ENCODE data around the gene BCKDHB. TPM values are rescaled to one million over a fixed set of nuclear protein-coding genes. Genes with fewer than 3 reads are reported as not detected.

The BCKDHB gene
- total RNA-seq, 6 experiments from 2014 or later = 16.7 to 20.2 (median 18.7) TPM

- Mint-ChIP-seq H3K27ac (no peak overlapping the region), H3K27me3 (ENCODE audit: insufficient read depth) (no peaks in the 10 kb centered on the region), H3K36me3 (ENCODE audit: low read depth) (no peaks in the 10 kb centered on the region), H3K4me3 (no peak overlapping the region), H3K4me1 (ENCODE audit: low read depth) (peaks cover 24% of the 10 kb centered on the region), H3K9me3 (no peaks in the 10 kb centered on the region)
- TF ChIP-seq CTCF (IDR thresholded peaks at IDR 0.05) = no peak
- no peak for DNase-seq
Measured at GRCh38 chr6:80251321-80251720, 144.8 kb downstream of the BCKDHB start.

- TF ChIP-seq CTCF (IDR thresholded peaks at IDR 0.05) = no peak
- Mint-ChIP-seq H3K36me3 (ENCODE audit: low read depth) (no peaks in the 10 kb centered on the region), H3K4me1 (ENCODE audit: low read depth) (peaks cover 18% of the 10 kb centered on the region), H3K4me3 (no peak overlapping the region), H3K9me3 (no peaks in the 10 kb centered on the region), H3K27ac (no peak overlapping the region), H3K27me3 (ENCODE audit: insufficient read depth) (no peaks in the 10 kb centered on the region)
- no peak for DNase-seq
Measured at GRCh38 chr6:80254716-80255115, 148.2 kb downstream of the BCKDHB start.

- Mint-ChIP-seq H3K36me3 (ENCODE audit: low read depth) (no peaks in the 10 kb centered on the region), H3K9me3 (no peaks in the 10 kb centered on the region), H3K4me3 (no peak overlapping the region), H3K4me1 (ENCODE audit: low read depth) (no peaks in the 10 kb centered on the region), H3K27ac (no peak overlapping the region), H3K27me3 (ENCODE audit: insufficient read depth) (no peaks in the 10 kb centered on the region; the same call in 1 of the 2 replicates)
- no peak for DNase-seq
- TF ChIP-seq CTCF (IDR thresholded peaks at IDR 0.05) = no peak
Measured at GRCh38 chr6:80256691-80257090, 150.2 kb downstream of the BCKDHB start.

- H3K4me1 Mint-ChIP-seq (ENCODE audit: low read depth) = no peaks in the 10 kb centered on the region
- H3K4me3 Mint-ChIP-seq = no peak overlapping the region
- no peaks in the 10 kb centered on the region for H3K36me3 Mint-ChIP-seq (ENCODE audit: low read depth)
Measured at GRCh38 chr6:80259118-80259517, 152.6 kb downstream of the BCKDHB start.

GRCh38 chr6:80263585-80263984 lies 157.1 kb downstream of the BCKDHB start:
- DNase-seq = no peak
- no peak for TF ChIP-seq CTCF (IDR thresholded peaks at IDR 0.05)
- Mint-ChIP-seq H3K4me3 (no peak overlapping the region), H3K4me1 (ENCODE audit: low read depth) (no peaks in the 10 kb centered on the region), H3K27ac (no peak overlapping the region), H3K9me3 (no peaks in the 10 kb centered on the region), H3K36me3 (ENCODE audit: low read depth) (peaks cover 4% of the 10 kb centered on the region; the same call in 1 of the 2 replicates), H3K27me3 (ENCODE audit: insufficient read depth) (no peaks in the 10 kb centered on the region; the same call in 1 of the 2 replicates)

More at GRCh38 chr6:80259118-80259517, 152.6 kb downstream of the BCKDHB start:
- Mint-ChIP-seq H3K27me3 (ENCODE audit: insufficient read depth) (no peaks in the 10 kb centered on the region; the same call in 1 of the 2 replicates), H3K27ac (no peak overlapping the region), H3K9me3 (no peaks in the 10 kb centered on the region)
- no peak for TF ChIP-seq CTCF (IDR thresholded peaks at IDR 0.05)
- no peak for DNase-seq

All from HFFc6 (cell line).